HG03521 (cell line): ENCODE results near the gene SCAI.
"Not testable (repeated sequence)": the region's sequence is repeated elsewhere in the genome, so short reads cannot be mapped to it uniquely, and the experiment has no call there.

Source experiments
- ATAC-seq: cut with Tn5 transposase; IDR thresholded peaks from one replicate; pipeline ENCODE4 v1.9.1; 2021; ENCODE audit warnings: mild to moderate bottlenecking, moderate library complexity; ENCODE audit not compliant: unreplicated experiment

SCAI gene

DNA sequence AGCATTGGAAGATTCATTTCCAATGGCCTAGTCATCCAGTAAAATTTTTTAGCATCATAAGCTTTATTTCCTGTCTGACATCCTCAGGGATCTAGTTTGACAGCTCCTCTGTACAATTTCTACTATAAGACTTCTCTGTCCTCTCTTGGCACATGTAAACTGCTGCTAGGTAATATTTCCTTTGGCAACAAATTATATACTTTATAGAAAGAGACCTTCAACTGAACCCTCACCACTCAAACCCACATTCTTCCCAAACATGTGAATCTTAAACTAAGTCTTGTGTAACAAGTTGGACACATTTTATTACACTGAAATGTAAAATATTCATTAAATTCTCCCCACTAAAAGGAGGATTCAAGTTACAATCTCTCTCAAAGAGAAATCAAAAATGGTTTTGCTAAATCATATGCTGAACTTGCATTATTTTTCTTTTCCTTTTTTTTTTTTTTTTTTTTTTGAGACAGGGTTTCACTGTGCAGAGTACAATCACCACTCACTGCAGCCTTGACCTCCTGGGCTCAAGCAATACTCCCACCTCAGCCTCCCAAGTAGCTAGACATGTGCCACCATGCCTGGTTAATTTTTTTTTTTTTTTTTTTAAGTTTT lies 36.9 kb downstream of the SCAI start:
- no peak for ATAC-seq

DNA sequence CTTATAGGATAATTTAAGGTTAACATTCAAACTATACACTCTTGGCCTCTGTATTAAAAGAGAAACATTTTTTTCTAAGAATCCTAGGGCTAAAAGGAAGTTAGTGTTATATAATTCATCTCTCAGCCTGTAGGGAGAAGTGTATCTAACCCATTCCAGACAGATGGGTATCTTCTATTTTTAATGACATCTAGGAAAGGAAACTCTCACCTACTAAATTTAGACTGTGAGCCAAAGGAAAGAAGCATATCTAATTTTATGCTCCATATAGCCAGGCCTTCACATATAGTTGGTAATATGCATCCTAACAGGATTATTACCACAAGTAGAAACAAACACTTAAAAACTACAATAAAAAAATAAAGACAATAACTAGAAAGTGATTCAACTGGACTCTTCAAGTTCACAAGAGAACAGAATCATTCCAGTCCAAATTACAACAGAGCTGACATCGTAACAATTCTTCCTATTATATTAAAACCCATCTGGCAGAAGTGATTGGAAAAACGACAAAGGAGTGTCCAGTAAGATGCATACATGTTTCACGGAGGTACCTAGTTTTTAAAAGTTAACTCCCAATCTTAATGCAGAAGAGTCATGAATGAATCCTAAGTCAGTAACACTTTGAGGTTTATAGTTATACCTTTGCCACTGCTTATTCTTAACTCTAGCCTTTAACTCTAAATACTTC lies 39.4 kb downstream of the SCAI start:
- ATAC-seq: no peak

DNA sequence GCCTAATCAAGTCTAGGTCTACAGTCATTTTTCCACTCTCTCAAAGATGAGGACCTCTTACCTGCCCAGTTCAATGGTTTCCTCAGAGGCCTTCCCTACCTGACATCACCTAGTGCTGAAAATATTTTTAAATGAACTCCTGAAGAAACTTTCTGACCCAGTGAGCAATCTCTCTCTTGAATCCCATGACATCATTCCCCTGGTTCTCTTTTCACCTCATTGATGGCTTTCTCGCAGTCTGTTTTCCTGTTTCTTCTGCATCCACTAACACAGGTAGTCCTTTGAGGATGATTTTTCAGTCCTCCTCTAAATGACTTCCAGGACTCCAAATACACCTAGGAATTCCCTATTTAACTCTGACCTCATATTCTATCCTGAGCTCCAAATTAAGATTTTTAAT lies 40.3 kb downstream of the SCAI start:
- ATAC-seq: no peak

DNA sequence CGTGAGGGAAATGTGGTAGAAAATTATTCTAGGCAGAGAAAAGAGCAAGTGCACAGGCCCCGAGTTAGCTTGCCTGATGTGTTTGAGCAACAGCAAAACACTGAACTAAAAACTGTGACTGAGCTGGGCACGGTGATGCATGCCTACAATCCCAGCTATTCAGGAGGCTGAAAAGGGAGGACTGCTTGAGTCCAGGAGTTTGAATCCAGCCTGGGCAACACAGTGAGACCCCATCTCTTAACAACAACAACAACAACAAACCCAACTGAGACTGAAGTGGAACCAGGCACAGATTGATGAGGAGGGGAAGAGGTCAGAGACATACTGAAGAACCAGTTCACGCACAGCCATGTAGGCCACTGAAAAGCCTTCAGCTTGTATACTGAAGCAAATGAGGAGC lies 42.5 kb downstream of the SCAI start:
- no peak for ATAC-seq

DNA sequence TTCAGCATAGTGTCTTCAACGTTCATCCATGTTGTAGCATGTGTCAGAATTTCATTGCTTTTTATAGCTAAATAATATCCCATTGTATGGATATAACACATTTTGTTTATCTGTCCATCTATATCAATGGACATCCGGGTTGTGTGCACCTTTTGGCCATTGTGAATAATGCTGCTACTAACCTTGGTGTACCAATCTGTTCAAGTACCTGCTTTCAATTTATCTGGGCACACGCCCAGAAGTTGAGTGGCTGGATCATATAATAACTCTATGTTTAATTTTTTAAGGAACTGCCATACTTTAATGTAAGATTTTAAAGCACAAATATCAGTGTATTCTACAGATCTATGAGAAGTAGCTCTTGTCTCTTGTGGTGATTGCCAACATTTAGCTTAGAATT lies 43.5 kb downstream of the SCAI start:
- no peak for ATAC-seq

DNA sequence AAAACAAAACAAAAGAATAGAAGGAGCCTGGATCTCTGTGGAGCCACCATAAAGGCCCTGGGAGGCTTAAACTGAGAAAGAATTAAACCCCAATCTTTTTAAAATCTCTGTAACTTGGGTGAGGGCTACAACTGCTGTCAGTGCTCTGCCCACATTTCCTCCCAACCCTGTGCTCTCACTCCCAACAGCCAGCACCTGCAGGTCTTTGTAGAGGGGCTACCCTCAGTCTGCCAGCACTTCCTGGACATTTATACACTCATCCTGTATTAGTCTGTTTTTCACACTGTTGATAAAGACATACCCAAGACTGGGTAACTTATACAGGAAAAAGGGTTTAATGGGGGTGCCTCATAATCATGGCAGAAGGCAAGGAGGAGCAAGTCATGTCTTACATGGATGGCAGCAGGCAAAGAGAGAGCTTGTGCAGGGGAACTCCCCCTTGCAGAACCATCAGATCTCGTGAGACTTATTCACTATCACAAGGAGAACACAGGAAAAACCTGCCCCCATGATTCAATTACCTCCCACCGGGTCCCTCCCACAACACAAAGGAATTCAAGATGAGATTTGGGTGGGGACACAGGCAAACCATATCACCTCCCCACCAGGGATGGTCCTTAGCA lies 47.4 kb downstream of the SCAI start:
- ATAC-seq: no peak

DNA sequence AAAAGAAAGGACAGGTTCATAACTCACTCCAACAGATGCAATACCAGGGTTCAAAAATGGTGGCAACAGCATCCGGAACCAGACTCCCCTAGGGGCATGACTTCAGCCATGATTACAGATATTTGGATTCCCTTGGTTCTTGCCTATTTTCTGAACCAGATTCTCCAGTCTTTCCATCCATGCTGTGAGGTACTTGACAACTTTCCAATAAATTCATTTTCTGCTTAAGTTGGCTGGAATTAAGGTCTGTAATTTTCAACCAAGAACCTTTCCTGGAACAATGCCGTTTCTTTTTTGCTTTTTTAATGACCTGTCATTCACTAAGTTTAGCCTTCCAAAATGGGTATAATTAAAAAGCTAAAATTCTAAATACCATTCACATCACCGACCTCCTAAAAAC lies 52.2 kb downstream of the SCAI start:
- ATAC-seq: no peak

DNA sequence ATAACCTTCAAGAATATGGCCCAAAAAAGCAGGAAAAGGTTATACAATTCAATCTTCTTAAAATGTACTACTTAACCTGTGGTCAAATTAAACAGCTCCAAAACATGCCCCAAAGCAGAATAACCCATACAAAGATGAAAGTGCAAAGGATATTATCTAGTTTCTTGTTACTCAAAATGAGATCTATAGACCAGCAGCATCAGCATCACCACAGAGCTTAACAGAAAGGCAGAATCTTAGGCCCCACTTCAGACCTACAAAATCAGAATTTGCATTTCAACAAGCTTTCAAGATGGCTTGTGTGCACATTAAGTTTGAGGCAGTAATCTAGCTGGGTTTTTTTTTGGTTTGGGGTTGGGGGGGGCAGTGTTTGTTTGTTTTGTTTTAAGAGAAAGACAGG lies 54.0 kb downstream of the SCAI start:
- ATAC-seq: no peak

DNA sequence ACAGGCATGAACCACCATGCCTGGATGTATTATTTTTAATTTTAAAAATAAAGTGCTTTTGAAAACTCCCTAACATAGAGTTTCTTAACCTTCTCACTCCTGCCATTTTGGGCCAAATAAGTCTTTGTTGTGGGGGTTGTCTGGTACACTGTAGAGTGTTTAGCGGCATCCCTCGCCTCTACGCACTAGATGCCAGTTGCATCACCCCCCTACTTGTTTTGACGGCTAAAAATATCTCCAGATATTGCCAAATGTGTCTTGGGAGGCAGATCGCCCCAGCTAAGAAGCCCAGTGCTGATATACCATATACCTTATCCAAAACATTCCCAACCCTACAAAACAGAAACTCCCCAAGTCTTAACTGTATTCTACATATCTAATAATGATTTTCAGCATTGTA lies 54.6 kb downstream of the SCAI start:
- no peak for ATAC-seq

DNA sequence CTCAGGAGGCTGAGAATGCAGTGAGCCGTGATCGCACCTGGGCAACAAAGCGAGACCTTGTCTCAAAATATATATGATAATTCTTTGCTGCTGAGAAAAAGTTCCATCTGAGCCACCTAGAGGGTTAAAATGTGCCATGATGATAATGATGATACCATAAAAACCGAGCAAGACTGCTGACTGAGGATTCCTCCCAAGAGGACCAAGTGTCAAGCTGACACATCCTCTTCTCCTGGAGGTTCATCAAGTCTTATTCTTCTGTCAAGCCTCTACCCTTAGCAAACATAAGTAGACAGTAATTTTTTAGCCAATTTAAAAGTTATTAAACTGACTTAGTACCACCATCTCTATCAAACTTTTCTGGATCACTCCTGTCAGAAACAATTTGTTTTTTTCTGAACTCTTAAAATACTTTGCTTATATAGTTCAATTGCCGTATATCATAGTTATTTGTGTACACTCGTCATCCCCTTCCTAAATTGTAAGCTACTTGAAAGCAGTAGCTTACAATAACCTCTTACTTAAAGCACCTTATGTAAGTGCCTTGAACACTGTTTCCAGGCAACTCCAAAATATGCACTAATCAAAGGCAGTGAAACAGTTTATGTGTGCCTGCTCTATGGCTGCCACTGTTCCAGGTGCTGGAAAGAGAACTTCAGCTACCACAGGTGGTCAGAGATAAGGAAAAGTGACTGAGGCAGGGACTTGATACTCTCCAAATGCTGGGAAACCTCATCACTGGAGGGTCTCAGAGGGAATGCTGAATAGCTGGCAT lies 57.4 kb downstream of the SCAI start:
- no peak for ATAC-seq

DNA sequence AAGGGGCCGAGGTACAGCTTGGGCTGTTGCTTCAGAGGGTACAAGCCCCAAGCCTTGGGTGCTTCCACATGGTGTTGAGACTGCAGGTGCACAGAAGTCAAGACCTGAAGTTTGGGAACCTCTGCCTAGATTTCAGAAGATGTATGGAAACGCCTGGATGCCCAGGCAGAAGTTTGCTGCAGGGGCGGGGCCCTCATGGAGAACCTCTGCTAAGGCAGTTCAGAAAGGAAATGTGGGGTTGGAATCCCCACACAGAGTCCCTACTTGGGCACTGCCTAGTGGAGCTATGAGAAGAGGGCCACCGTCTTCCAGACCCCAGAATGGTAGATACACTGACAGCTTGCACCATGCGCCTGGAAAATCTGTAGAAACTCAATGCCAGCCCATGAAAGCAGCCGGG lies 61.1 kb downstream of the SCAI start:
- ATAC-seq: not testable (repeated sequence)

DNA sequence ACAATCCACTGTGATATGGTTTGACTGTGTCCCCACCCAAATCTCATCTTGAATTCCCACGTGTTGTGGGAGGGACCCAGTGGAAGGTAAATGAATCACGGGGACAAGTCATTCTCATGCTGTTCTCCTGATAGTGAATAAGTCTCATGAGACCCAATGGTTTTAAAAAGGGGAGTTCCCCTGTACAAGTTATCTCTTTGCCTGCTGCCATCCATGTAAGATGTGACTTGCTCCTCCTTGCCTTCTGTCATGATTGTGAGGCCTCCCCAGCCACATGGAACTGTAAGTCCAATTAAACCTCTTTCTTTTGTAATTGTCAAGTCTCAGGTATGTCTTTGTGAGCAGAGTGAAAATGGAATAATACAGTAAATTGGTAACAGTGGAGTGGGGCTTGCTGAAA lies 62.5 kb downstream of the SCAI start:
- ATAC-seq: not testable (repeated sequence)

DNA sequence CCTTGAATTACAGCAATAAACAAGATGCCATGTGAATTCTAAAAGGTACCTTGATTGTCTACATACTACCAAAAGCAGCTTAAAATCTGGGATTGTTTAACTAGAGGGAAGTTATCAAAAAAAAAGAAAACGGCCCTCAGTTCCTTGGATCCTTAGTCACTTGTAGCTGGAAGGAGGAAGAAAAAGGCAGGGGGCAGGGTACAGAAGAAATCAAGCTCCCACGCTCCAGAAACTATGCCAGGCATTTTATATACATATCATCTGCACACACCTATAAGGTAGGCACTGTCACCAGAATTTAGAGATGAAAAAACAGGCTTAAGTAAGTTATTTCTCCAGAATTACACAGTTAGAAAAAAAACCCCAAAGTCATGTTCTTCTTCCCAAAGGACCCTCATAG lies 63.4 kb downstream of the SCAI start:
- no peak for ATAC-seq

DNA sequence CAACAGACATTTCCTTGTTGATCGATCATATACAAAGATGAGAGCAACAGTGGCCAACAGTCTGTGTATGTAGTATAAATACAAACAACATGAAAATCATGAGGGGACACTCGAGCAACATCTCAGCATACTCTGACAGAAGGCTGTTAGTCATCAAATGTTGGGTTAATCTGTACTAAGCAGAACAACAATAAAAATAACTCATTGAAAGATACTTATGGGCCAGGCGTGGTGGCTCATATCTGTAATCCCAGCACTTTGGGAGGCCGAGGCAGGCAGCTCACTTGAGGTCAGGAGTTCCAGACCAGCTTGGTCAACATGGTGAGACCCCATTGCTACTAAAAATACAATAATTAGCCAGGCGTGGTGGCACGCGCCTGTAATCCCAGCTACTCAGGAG lies 67.3 kb downstream of the SCAI start:
- ATAC-seq: no peak

DNA sequence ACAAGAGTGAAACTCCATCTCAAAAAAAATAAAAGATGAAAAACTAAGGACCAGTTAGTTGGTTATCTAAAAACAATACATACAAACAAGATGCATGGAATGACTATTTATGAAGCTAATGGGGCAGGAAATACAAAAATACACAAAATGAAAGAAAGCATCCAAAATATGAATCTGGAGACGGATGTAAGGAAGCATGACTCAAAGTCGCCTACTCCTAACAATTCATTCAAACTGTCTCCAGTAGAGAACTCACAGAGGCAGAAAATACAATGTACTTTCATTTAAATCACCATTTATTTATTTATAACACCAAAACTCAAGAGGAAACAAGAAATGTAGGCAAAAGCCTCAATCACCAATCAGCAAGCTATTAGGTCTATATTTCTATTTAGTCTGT lies 68.4 kb downstream of the SCAI start:
- no peak for ATAC-seq

DNA sequence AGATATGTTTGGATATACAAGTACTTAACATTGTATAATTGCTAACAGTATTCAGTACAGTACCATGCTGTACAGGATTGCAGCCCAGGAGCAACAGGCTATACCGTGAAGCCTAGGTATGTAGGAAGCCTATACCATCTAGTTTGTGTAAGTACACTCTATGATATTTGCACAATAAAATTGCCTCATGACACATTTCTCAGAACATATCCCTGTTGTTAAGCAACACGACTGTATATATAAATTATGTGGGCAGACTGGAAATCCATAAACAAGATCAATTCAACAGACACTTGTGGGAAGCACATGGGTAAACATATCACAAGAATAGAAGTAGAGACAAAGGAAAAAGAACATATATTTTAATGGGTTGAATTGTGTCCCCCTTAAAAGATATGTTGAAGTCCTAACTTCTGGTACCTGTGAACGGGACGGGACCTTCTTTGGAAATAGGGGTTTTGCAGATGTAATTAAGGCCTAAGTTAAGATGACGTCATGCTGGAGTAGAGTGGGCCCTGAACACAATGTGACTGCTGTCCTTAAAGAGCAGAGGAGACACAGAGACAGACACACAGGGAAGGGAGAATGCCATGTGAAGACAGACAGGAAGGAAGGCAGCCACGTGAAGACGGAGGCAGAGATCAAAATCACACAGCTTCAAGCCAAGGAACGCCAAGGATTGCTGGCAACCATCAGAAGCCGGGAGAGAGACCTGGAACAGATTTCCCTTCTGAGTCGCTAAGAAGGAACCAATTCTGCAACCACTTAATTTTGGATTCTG lies 76.3 kb downstream of the SCAI start:
- no peak for ATAC-seq

DNA sequence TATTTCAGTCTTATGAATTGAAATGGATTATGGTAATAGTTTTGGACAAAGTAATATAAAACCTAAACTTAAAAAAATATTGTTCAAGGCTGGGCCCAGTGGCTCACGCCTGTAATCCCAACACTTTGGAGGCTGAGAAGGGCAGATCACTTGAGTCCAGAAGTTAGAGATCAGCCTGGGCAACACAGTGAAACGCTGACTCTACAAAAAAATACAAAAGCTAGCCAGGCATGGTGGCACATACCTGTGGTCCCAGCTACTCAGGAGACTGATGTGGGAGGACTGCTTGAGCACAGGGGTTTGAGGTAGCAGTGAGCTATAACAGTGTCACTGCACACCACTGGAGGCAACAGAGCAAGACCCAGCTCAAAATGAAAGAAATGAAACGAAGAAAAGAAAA lies 81.9 kb downstream of the SCAI start:
- no peak for ATAC-seq

DNA sequence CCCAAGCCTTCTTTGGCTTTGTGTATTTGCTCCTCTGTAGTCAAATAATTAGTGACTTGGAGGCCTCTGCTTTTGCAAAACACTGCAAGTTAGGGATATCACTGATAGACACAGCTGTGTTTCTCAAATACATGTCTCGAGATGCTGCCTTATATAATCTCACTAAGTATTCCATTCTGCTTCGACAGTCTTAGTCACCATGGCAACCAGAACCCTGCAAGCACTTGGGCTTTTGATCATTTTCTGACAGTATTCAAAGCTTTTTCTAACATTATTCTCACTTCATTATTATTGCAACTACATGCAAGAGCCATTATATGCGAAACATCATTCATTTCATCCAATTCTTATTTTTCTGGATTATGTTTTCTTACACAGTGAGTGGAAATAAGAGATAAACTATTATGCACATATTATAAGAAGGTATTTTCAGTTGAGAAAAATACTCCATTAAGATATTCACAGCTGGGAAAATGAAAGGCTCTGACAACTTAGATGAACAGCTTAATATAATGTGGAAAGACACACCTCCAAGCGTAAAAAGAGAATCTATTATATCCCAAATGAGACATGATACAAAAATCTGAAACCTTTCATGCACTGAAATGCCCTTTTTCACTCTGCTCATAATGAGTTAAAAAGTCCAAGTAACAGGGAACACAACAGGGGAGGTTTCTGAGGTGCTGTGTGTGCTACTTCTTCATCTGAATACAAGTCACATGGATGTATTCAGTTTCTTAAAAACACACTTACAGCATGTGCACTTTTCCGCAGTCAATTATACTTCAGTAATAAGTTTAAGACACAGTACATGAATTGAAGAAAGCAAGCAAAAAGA lies 93.9 kb downstream of the SCAI start:
- ATAC-seq: no peak

DNA sequence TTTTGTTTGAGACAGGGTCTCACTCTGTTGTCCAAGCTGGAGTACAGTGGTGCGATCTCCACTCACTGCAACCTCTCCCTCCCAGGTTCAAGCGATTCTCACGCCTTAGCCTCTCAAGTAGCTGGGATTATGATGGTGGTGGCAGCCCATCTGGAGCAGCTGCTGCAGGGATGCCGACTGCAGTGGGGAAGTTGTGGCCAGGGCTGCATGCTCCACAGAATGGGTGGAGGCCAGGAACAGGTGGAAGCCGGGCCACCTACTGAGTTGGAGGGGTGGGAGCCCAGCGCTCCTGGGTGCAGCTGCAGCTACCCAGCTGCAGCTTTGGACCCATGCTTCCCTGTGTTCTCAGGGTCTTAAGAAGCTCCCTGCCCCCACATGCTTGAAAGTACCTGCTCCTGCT lies 99.7 kb downstream of the SCAI start:
- no peak for ATAC-seq

DNA sequence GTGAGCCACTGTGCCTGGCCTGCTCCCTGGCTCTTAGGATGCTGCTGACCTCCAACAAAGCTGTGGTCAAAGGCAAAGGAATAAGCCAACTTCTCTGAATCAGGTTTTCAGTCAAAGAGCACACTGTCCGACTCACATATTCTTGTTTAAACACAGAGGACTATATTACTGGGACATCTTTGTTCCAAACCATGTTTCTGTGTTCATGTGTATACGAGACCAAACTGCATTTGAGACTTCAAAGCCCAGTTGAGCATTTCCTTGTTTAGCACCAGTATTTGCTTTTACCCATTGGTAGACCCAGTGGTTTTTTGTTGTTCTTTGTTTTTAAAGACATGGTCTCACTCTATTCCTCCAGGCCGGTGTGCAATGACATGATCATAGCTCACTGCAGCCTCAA lies 100.2 kb downstream of the SCAI start:
- no peak for ATAC-seq
